Upper lobe of right lung (tissue), 1 donor: ENCODE measurements around the gene MRPS18A. TPM values are rescaled to one million over a fixed set of nuclear protein-coding genes. Genes with fewer than 3 reads are reported as not detected.

Source experiments
- ATAC-seq: fragments of 200-7000 bp; cut with Tn5 transposase; one replicate; pipeline ENCODE4 v1.9.1; 2020; ENCODE audit warnings: mild to moderate bottlenecking, moderate library complexity
- DNase-seq: peaks from one replicate; pipeline ENCODE4 v3.0.0-alpha.2; 2020
- H3K27ac ChIP-seq: fragments of 200-600 bp; one replicate; pipeline ENCODE4 v1.8.0; 2022
- H3K27me3 ChIP-seq: fragments of 200-600 bp; one replicate; pipeline ENCODE4 v1.8.0; 2022; ENCODE audit warnings: mild to moderate bottlenecking
- H3K36me3 ChIP-seq: fragments of 200-600 bp; one replicate; pipeline ENCODE4 v1.8.0; 2022
- H3K4me1 ChIP-seq: fragments of 200-600 bp; one replicate; pipeline ENCODE4 v1.8.0; 2022
- H3K4me3 ChIP-seq: fragments of 200-600 bp; one replicate; pipeline ENCODE4 v1.8.0; 2022; ENCODE audit warnings: mild to moderate bottlenecking
- H3K9me3 ChIP-seq: fragments of 200-600 bp; one replicate; pipeline ENCODE4 v1.8.0; 2022
- intact Hi-C: fragments of 100-400 bp; cut with DNase I; formaldehyde crosslinking; loops from one replicate; pipeline ENCODE4 v1.11.0; 2022
- total RNA-seq: library from RNA; stranded (reverse); fragmentation: NEBNext Ultra II Directional; extraction: Animal tissue kit (Norgen Biotek cat#: 25700); gene quantifications from one replicate; pipeline ENCODE4 v1.2.1, GENCODE V29; 2021
- TF ChIP-seq, protein P1 (sequence below): fragments of 200-600 bp; IDR thresholded peaks from one replicate; pipeline ENCODE4 v1.8.0; 2022; ENCODE audit warnings: antibody characterized with exemption
- donor health status: DM: no; HTN: yes; CAD: no; lungs with severe emphysema.

Gene MRPS18A
- total RNA-seq, 1 donor from 2014 or later = 28.1 TPM

DNA sequence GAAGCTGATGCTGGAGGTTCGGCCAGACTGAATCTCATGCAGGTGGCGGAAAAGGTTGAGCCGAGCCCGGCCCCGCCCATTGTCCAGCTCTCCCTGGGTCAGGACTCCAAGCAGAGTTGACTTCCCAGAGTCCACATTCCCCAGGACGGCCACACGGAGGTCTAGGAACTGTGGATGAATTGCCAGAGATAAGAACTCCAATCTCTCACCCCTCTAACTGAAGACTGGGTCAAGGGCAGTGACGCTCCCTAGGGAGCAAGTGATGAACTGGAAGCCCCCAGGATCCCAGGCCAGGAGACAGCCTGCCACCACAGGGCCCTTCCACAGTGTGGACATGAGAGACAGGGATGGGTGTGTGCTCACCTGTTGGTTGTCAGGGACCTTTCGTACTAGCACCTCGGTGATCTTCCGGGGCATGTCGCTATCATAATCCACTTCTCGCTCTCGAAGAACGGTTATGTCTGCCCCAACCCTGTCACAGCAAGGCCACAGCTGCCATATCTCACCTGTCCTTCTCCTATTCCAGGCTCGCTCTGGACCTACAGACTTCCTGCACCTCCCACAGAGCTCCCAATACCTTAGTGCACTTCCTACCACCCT is 62.1 kb downstream of the MRPS18A start:
- Histone ChIP-seq H3K27ac (no peak overlapping the region), H3K27me3 (no peaks in the 10 kb centered on the region), H3K4me3 (no peak overlapping the region), H3K9me3 (no peaks in the 10 kb centered on the region), H3K4me1 (peaks cover 24% of the 10 kb centered on the region), H3K36me3 (peaks cover 58% of the 10 kb centered on the region)
- ATAC-seq (no peak), DNase-seq (no peak)
- TF ChIP-seq, protein P1, sequence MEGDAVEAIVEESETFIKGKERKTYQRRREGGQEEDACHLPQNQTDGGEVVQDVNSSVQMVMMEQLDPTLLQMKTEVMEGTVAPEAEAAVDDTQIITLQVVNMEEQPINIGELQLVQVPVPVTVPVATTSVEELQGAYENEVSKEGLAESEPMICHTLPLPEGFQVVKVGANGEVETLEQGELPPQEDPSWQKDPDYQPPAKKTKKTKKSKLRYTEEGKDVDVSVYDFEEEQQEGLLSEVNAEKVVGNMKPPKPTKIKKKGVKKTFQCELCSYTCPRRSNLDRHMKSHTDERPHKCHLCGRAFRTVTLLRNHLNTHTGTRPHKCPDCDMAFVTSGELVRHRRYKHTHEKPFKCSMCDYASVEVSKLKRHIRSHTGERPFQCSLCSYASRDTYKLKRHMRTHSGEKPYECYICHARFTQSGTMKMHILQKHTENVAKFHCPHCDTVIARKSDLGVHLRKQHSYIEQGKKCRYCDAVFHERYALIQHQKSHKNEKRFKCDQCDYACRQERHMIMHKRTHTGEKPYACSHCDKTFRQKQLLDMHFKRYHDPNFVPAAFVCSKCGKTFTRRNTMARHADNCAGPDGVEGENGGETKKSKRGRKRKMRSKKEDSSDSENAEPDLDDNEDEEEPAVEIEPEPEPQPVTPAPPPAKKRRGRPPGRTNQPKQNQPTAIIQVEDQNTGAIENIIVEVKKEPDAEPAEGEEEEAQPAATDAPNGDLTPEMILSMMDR = no peak
- intact Hi-C loops = no loop called here

DNA sequence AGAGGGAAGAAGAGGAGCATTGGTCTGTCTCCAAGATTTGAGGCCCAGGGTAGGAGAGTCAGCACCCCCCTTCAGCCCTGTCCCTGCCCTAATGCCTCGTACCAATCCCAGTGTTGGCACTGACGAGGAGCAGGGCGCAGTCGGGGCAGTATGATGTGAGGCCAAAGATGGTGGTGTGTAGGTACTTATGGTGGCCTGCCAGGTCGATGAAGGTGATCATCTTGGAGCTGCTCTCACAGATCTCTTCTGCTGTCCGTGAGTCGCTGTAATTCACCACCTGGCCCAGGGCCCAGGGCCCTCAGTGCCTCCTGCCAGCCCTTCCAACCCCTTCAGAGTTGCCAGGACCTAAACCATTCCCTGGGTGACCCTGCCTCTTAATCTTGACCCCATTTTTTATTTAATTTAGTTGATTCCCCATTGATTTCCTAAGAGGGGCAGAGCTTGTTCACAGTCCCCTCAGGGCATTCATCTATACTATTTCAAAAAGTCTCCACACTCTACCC is 62.8 kb downstream of the MRPS18A start:
- Histone ChIP-seq H3K27ac (no peak overlapping the region), H3K4me1 (peaks cover 19% of the 10 kb centered on the region), H3K36me3 (peaks cover 65% of the 10 kb centered on the region), H3K4me3 (no peak overlapping the region), H3K27me3 (no peaks in the 10 kb centered on the region), H3K9me3 (no peaks in the 10 kb centered on the region)
- TF ChIP-seq, protein P1 = no peak
- ATAC-seq = no peak
- no peak for DNase-seq
- intact Hi-C loops = no loop called here

DNA sequence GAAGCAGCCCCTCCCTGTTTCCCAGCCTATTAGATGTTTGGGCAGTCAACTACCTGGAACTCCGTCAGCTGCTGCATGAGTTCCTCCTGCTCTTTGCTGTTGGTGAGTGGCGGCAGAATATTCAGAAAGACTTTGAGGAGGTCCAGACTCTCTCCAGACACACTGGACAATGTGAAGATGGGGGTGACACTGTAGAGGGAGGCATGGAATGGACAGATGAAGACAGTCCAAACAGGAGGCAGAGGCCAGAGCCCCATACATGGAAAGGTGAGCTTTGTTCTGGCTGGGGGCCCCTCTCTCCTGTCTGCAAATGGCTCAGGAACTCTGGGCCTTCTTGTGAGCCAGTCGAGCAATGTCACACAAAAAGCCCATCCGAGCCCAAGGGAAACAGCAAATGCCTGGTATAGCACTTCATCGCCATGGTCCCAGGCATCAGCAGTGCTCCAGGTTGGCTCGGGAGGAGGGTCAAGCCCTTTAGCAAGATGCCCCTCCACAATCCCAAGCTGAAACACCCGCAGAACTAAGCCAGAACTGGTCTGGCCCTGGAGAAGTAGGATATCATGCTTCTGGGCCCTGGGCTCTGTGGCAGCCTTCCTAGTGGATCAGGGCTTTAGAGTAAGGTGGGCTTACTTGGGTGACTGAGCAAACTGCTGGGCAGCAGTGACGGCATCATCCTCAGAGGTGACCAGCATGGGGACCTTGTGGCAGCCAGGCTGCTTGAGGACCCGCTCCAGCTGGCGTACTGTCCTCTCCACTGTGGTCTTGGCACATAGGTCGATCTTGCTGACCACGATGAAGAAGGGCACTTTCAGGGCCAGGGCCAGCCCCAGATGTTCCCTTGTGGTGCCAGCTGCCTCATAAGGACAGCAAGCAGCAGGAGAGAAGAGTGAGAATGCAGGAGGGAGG is 63.5 kb downstream of the MRPS18A start:
- no peak for DNase-seq
- TF ChIP-seq, protein P1 = no peak
- Histone ChIP-seq H3K9me3 (no peaks in the 10 kb centered on the region), H3K4me1 (peaks cover 19% of the 10 kb centered on the region), H3K4me3 (no peak overlapping the region), H3K36me3 (peaks cover 70% of the 10 kb centered on the region), H3K27ac (no peak overlapping the region), H3K27me3 (no peaks in the 10 kb centered on the region)
- ATAC-seq = no peak
- intact Hi-C loops = no loop called here

DNA sequence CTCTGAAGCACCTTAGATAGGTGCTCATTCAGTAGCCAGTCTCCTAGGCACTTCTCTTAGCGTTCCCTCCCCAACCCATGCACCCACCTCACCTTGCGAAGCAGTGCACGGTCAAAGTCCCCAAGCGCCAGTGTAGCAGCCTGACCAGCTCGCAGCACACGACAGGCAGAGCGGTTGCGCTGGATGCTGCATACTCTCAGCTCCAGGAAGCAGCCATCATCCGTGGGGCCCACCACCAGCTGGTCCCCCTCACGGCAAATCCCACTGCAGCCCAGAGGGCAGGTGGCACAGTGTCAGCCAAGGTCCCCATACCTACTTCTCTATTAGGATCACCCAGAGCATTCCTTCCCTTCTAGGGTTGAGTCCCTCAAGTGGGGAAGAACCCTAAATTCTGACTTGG is 65.0 kb downstream of the MRPS18A start:
- H3K27ac ChIP-seq = no peak overlapping the region
- H3K36me3 ChIP-seq = peaks cover 83% of the 10 kb centered on the region
- DNase-seq (no peak), ATAC-seq (no peak)
- peaks cover 13% of the 10 kb centered on the region for H3K4me1 ChIP-seq
- H3K27me3 ChIP-seq = no peaks in the 10 kb centered on the region
- intact Hi-C loops = no loop called here
- TF ChIP-seq, protein P1 = no peak
- no peak overlapping the region for H3K4me3 ChIP-seq
- H3K9me3 ChIP-seq = no peaks in the 10 kb centered on the region

DNA sequence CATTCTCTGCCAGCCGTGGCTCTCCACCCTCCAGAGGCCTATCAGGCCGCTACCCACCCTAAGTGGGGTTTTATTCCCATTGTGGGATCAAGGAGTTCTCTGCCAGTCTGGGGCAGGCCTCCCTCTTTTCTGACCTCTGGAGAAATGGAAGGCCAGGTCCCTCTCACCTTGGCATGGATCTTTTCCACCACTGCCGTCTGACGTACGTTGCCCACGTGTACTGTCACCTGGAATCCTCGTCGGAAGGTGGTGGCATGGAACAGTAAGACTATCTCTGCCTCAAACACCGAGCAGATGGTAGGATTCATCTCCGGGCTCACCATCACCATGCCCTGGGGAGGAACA is 65.8 kb downstream of the MRPS18A start:
- Histone ChIP-seq H3K27ac (no peak overlapping the region), H3K4me1 (peaks cover 6% of the 10 kb centered on the region), H3K9me3 (no peaks in the 10 kb centered on the region), H3K36me3 (peaks cover 83% of the 10 kb centered on the region), H3K27me3 (no peaks in the 10 kb centered on the region), H3K4me3 (no peak overlapping the region)
- TF ChIP-seq, protein P1 = no peak
- intact Hi-C loops = no loop called here
- ATAC-seq = no peak
- no peak for DNase-seq

Other genes with a start within 250 kb of the MRPS18A start
- gene DLK2, start 232.2 kb downstream of the MRPS18A start, total RNA-seq = 0.23 TPM
- 31.2 TPM for gene TJAP1, start 210.2 kb downstream of the MRPS18A start, total RNA-seq
- 0.55 TPM for gene LRRC73, start 177.4 kb downstream of the MRPS18A start, total RNA-seq
- gene YIPF3, start 170.9 kb downstream of the MRPS18A start, total RNA-seq = 100 TPM
- gene POLR1C, start 170.7 kb downstream of the MRPS18A start, total RNA-seq = 28.5 TPM
- 36.9 TPM for gene XPO5, start 111.8 kb downstream of the MRPS18A start, total RNA-seq
- 21.4 TPM for gene POLH, start 111.6 kb downstream of the MRPS18A start, total RNA-seq
- gene GTPBP2, start 58.5 kb downstream of the MRPS18A start, total RNA-seq = 85.7 TPM
- gene MAD2L1BP, start 52.0 kb downstream of the MRPS18A start, total RNA-seq = 18.5 TPM
- 0.20 TPM for gene RSPH9, start 42.8 kb downstream of the MRPS18A start, total RNA-seq
- gene VEGFA, start 82.4 kb upstream of the MRPS18A start, total RNA-seq = 231 TPM